GM23248 (cell line): ENCODE data around the gene SEC11A. TPM values are rescaled to one million over a fixed set of nuclear protein-coding genes. Genes with fewer than 3 reads are reported as not detected.
"Not testable (repeated sequence)": the region's sequence is repeated elsewhere in the genome, so short reads cannot be mapped to it uniquely, and the experiment has no call there.

Source experiments
- DNase-seq: peaks from one replicate; pipeline ENCODE4 v3.0.0-alpha.2; 2015
- H2AFZ ChIP-seq: fragments of 200-600 bp; sonication (generic); 2 replicates; pipeline ENCODE4 v1.6.1; 2016; ENCODE audit warnings: antibody characterized with exemption
- H3F3A ChIP-seq: fragments of 200-600 bp; sonication (generic); 2 replicates; pipeline ENCODE4 v1.6.1; 2016; ENCODE audit warnings: mild to moderate bottlenecking, antibody characterized with exemption, mixed run types; ENCODE audit not compliant: insufficient read depth
- H3K27ac ChIP-seq: fragments of 200-600 bp; sonication (generic); 2 replicates; pipeline ENCODE4 v1.5.1; 2016; ENCODE audit warnings: mild to moderate bottlenecking
- H3K27me3 ChIP-seq: fragments of 200-600 bp; sonication (generic); replicated peaks from 2 replicates; pipeline ENCODE4 v1.6.1; 2016; ENCODE audit warnings: mild to moderate bottlenecking; ENCODE audit not compliant: insufficient read depth
- H3K36me3 ChIP-seq: fragments of 200-600 bp; sonication (generic); 2 replicates; pipeline ENCODE4 v1.6.1; 2016; ENCODE audit warnings: low read depth, mild to moderate bottlenecking
- H3K4me1 ChIP-seq: fragments of 200-600 bp; sonication (generic); 2 replicates; pipeline ENCODE4 v1.6.1; 2016; ENCODE audit warnings: mild to moderate bottlenecking; ENCODE audit not compliant: insufficient read depth
- H3K4me2 ChIP-seq: fragments of 200-600 bp; sonication (generic); one replicate; pipeline ENCODE4 v1.6.1; 2016; ENCODE audit warnings: mild to moderate bottlenecking; ENCODE audit not compliant: unreplicated experiment
- H3K4me3 ChIP-seq: fragments of 200-600 bp; sonication (generic); 2 replicates; pipeline ENCODE4 v1.5.1; 2016; ENCODE audit warnings: mild to moderate bottlenecking
- H3K79me2 ChIP-seq: fragments of 200-600 bp; sonication (generic); 2 replicates; pipeline ENCODE4 v1.6.1; 2016; ENCODE audit warnings: mild to moderate bottlenecking; ENCODE audit not compliant: insufficient read depth
- H3K9ac ChIP-seq: fragments of 200-600 bp; sonication (generic); 2 replicates; pipeline ENCODE4 v1.6.1; 2016; ENCODE audit warnings: mild to moderate bottlenecking
- H3K9me2 ChIP-seq: fragments of 200-600 bp; sonication (generic); 2 replicates; pipeline ENCODE4 v1.6.1; 2016; ENCODE audit warnings: mixed run types, mild to moderate bottlenecking, moderate library complexity; ENCODE audit not compliant: insufficient read depth
- H3K9me3 ChIP-seq: fragments of 200-600 bp; sonication (generic); one replicate; pipeline ENCODE4 v1.6.1; 2017; ENCODE audit warnings: low read depth
- H4K20me1 ChIP-seq: fragments of 200-600 bp; sonication (generic); 2 replicates; pipeline ENCODE4 v1.6.0; 2016; ENCODE audit not compliant: insufficient read depth
- EZH2 ChIP-seq: fragments of 200-600 bp; sonication (generic); IDR thresholded peaks from 2 replicates; pipeline ENCODE4 v1.6.1; 2018; ENCODE audit warnings: antibody characterized with exemption, mild to moderate bottlenecking; ENCODE audit not compliant: insufficient read depth, poor library complexity, severe bottlenecking
- EZH2phosphoT487 ChIP-seq: fragments of 200-600 bp; sonication (generic); IDR thresholded peaks from 2 replicates; pipeline ENCODE4 v1.6.1; 2018; ENCODE audit warnings: antibody characterized with exemption, moderate library complexity, mild to moderate bottlenecking, low read depth; ENCODE audit not compliant: insufficient read depth
- WGBS, 2 experiments: methylation state at CpG; one replicate each; pipeline ENCODE4 v1.1.6; 2015 to 2017; ENCODE audit warnings: low lambda C conversion rate in 2 of 2, low coverage in 1 of 2; ENCODE audit errors: missing lambda C conversion rate in 2 of 2; 5-methylcytosine and 5-hydroxymethylcytosine counted together
- in situ Hi-C: fragments of 300-500 bp; cut with MboI; formaldehyde crosslinking; loops from 2 replicates; pipeline ENCODE4 v1.15.0; 2020
- polyA plus RNA-seq: library from polyadenylated mRNA; unstranded; fragments of >200 nt; fragmentation: Nextera tagmentation; extraction: Ambion mirVana; gene quantifications from 2 replicates; pipeline ENCODE4 v1.2.1, GENCODE V29; 2016
- total RNA-seq: library from RNA; depleted of rRNA; stranded (reverse); fragments of >200 nt; shearing (Covaris generic); gene quantifications from 2 replicates; pipeline ENCODE4 v1.2.3, GENCODE V29; 2014

Gene SEC11A
- total and polyA plus RNA-seq, 2 experiments from 2014 or later: 217 to 223 TPM

DNA sequence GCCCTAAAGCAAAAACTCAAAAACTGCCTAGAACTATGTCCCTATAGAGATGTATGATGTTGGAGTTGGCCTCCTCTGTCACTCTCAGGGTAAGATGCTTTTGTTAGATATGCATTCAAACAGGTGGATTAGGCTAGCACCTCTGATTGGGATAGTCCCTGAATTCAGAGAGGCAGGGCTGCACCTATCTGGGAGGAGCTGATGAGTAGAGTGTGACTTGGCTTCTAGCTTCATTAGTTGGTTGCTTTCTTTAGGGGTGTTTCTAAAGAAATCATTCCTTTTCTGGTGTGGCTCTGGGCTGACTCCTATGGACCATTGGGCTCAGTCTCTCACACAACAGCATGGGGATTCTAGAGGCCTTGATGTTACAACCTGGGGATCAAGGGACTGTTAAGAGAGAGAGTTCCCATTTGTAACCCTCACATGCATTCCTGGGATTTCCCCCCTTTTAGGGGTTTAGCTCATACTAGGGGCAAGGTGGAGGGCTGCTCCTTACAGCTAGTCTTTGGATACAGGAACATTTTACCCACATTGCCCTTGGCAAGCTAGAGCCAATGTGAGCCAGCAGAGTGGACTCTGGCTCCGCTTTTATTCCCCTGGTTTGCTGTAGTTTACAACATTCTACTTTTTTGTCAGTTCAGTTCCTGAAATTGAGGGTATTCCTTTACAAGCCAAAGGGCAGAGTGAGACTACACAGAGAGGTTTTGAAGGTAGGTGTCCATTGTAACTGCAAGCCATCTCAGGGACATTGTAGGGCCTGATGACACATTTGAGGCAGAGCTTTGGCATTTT is 40.0 kb upstream of the SEC11A start:
- Histone ChIP-seq H4K20me1 (peaks cover 29% of the 10 kb centered on the region; the same call in 1 of the 2 replicates), H3K9me3 (no peaks in the 10 kb centered on the region), H3K4me1 (peaks cover 12% of the 10 kb centered on the region), H3K27me3 (no peaks in the 10 kb centered on the region), H3K4me2 (no peak overlapping the region), H3K9ac (no peak overlapping the region), H3K4me3 (no peak overlapping the region), H3F3A (peaks cover 16% of the 10 kb centered on the region), H3K27ac (no peak overlapping the region), H3K36me3 (no peaks in the 10 kb centered on the region), H3K79me2 (peaks cover 100% of the 10 kb centered on the region), H3K9me2 (no peaks in the 10 kb centered on the region), H2AFZ (no peak overlapping the region)
- TF ChIP-seq EZH2phosphoT487: no peak
- no peak for TF ChIP-seq EZH2
- 95 to 96% methylated on average over 1 of the region's 1 CpG for WGBS, 2 experiments
- no peak for DNase-seq
- in situ Hi-C loops: no loop called here

DNA sequence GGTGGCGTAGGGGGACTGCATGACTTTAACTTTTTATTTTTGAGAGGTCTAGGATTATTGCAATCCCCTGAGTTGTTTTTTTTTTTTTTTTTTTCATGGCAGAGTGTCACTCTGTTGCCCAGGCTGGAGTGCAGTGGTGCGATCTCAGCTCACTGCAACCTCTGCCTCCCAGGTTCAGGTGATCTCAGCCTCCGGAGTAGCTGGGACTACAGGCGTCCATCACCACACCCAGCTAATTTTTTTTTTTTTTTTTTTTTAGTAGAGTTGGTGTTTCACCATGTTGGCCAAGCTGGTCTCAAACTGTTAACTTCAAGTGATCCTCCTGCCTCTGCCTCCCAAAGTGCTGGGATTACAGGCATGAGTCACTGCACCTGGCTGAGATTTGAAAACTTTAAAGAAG is 39.0 kb upstream of the SEC11A start:
- in situ Hi-C loops, H3K27ac ChIP-seq, H3K4me2 ChIP-seq, H3K9ac ChIP-seq, H3K27me3 ChIP-seq, H3K4me3 ChIP-seq, H3K9me3 ChIP-seq, H3K36me3 ChIP-seq, DNase-seq, H3K9me2 ChIP-seq, H2AFZ ChIP-seq: not testable (repeated sequence)
- Histone ChIP-seq H3K79me2 (peaks cover 100% of the 10 kb centered on the region), H3K4me1 (peaks cover 20% of the 10 kb centered on the region), H3F3A (peaks cover 16% of the 10 kb centered on the region), H4K20me1 (peaks cover 25% of the 10 kb centered on the region; the same call in 1 of the 2 replicates)
- WGBS, 2 experiments: 68 to 81% methylated on average over 4 of the region's 4 CpGs

DNA sequence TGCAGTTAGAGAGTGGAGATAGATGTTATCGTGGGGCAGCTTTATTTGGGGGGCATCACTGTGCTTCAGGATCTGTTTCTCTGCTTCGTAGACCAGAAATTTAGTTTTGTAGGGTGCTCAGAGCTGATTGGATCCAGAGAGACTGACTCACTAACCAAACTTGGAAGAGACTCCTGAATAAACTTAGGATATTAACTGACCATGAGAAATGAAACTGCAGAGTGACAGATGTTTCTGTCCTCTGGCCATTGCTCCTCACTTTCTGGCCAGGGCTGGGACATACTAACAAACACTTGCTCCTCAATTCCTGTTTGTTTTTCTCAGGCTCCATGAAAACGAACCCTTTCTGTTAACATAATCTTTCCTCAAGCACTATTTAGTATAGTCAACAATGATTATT is 36.8 kb upstream of the SEC11A start:
- H3K36me3 ChIP-seq: no peaks in the 10 kb centered on the region
- in situ Hi-C loops: no loop called here
- 21 to 22% methylated on average over 3 of the region's 3 CpGs for WGBS, 2 experiments
- H3K9me3 ChIP-seq: no peaks in the 10 kb centered on the region
- peak overlapping the region; percentile 76 for H3K4me2 ChIP-seq
- no peaks in the 10 kb centered on the region for H3K27me3 ChIP-seq
- H3K27ac ChIP-seq: peak overlapping the region; percentile 30
- peak overlapping the region; percentile 9; the same call in 1 of the 2 replicates for H3K9ac ChIP-seq
- H3K79me2 ChIP-seq: peaks cover 89% of the 10 kb centered on the region
- no peaks in the 10 kb centered on the region for H3K9me2 ChIP-seq
- no peak overlapping the region for H2AFZ ChIP-seq
- peaks cover 25% of the 10 kb centered on the region; the same call in 1 of the 2 replicates for H4K20me1 ChIP-seq
- TF ChIP-seq EZH2phosphoT487: no peak
- TF ChIP-seq EZH2: no peak
- peak overlapping the region; percentile 50 for H3K4me3 ChIP-seq
- DNase-seq: peak; percentile 68
- peaks cover 24% of the 10 kb centered on the region for H3K4me1 ChIP-seq
- peaks cover 16% of the 10 kb centered on the region for H3F3A ChIP-seq

- DNase-seq: no peak
- H3K27ac ChIP-seq: peak overlapping the region; percentile 30
- peaks cover 24% of the 10 kb centered on the region for H3K4me1 ChIP-seq
- H3K27me3 ChIP-seq: no peaks in the 10 kb centered on the region
- peak overlapping the region; percentile 76 for H3K4me2 ChIP-seq
- no peak for TF ChIP-seq EZH2phosphoT487
- TF ChIP-seq EZH2: no peak
- H3K79me2 ChIP-seq: peaks cover 86% of the 10 kb centered on the region
- H3K9ac ChIP-seq: peak overlapping the region; percentile 9; the same call in 1 of the 2 replicates
- H3K9me3 ChIP-seq: no peaks in the 10 kb centered on the region
- H3K36me3 ChIP-seq: no peaks in the 10 kb centered on the region
- no peaks in the 10 kb centered on the region for H3K9me2 ChIP-seq
- peaks cover 19% of the 10 kb centered on the region for H3F3A ChIP-seq
- H2AFZ ChIP-seq: no peak overlapping the region
- peaks cover 25% of the 10 kb centered on the region; the same call in 1 of the 2 replicates for H4K20me1 ChIP-seq
- peak overlapping the region; percentile 50 for H3K4me3 ChIP-seq
- in situ Hi-C loops: no loop called here
- WGBS, 2 experiments: 96 to 97% methylated on average over 1 of the region's 1 CpG
These were observed 36.3 kb upstream of the SEC11A start for GRCh38 chr15:84752195-84752594.

DNA sequence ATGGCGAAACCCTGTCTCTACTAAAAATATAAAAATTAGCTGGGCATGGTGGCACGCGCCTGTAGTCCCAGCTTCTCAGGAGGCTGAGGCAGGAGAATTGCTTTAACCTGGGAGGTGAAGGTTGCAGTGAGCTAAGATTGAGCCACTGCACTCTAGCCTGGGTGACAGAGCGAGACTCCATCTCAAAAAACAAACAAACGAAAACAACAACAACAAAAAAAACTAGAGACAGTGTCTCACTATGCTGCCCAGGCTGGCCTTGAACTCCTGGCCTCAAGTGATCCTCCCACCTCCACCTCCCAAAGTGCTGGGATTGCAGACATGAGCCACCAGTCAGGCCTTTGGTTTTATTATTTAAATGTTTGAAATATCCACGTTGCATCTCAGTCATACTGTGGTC is 35.8 kb upstream of the SEC11A start:
- H3K9ac ChIP-seq, H2AFZ ChIP-seq, DNase-seq, H3K36me3 ChIP-seq, in situ Hi-C loops, H3K9me3 ChIP-seq, H3K27me3 ChIP-seq, H3K4me3 ChIP-seq, H3K9me2 ChIP-seq, H3K4me2 ChIP-seq: not testable (repeated sequence)
- Histone ChIP-seq H3K27ac (peak overlapping the region; percentile 30; the same call in 1 of the 2 replicates), H4K20me1 (peaks cover 21% of the 10 kb centered on the region; the same call in 1 of the 2 replicates), H3K79me2 (peaks cover 86% of the 10 kb centered on the region), H3K4me1 (peaks cover 24% of the 10 kb centered on the region), H3F3A (peaks cover 22% of the 10 kb centered on the region)
- 91% methylated on average over 6 of the region's 6 CpGs for WGBS, 2 experiments
